Neural cell (in vitro differentiated cells): Measurements from ENCODE around the gene PRR11. TPM values are rescaled to one million over a fixed set of nuclear protein-coding genes. Genes with fewer than 3 reads are reported as not detected.

Source experiments
- H2AFZ ChIP-seq: fragments of 200-600, 300-800 bp; sonication (generic), shearing (Covaris generic); 2 replicates; pipeline ENCODE4 v1.6.0; 2014; ENCODE audit warnings: low read depth, mild to moderate bottlenecking, antibody characterized with exemption, low read length, moderate library complexity
- H3F3A ChIP-seq: fragments of 200-600 bp; shearing (Covaris generic); 2 replicates; pipeline ENCODE4 v1.6.1; 2016; ENCODE audit warnings: mild to moderate bottlenecking, moderate library complexity, mixed read lengths, antibody characterized with exemption, low read length; ENCODE audit not compliant: insufficient read depth, poor library complexity, severe bottlenecking
- H3K27ac ChIP-seq: fragments of 200-600, 300-800 bp; sonication (generic), shearing (Covaris generic); 2 replicates; pipeline ENCODE4 v1.5.1; 2014; ENCODE audit warnings: mild to moderate bottlenecking, low read length, moderate library complexity
- H3K27me3 ChIP-seq: fragments of 300-800, 200-600 bp; sonication (generic), shearing (Covaris generic); 2 replicates; pipeline ENCODE4 v1.6.0; 2014; ENCODE audit warnings: mild to moderate bottlenecking, low read depth, low read length, moderate library complexity; ENCODE audit not compliant: insufficient read depth
- H3K36me3 ChIP-seq: fragments of 300-800, 200-600 bp; sonication (generic), shearing (Covaris generic); 2 replicates; pipeline ENCODE4 v1.5.1; 2014; ENCODE audit warnings: mild to moderate bottlenecking, antibody characterized with exemption, low read length, moderate library complexity; ENCODE audit not compliant: insufficient read depth
- H3K4me2 ChIP-seq: fragments of 300-800, 200-600 bp; sonication (generic), shearing (Covaris generic); 2 replicates; pipeline ENCODE4 v1.6.0; 2014; ENCODE audit warnings: mild to moderate bottlenecking, low read length
- H3K4me3 ChIP-seq: fragments of 300-800, 200-600 bp; sonication (generic), shearing (Covaris generic); 2 replicates; pipeline ENCODE4 v1.5.1; 2014; ENCODE audit warnings: mild to moderate bottlenecking, low read length, moderate library complexity
- H3K79me2 ChIP-seq: fragments of 200-600 bp; shearing (Covaris generic); replicated peaks from 2 replicates; pipeline ENCODE4 v1.6.0; 2014; ENCODE audit warnings: mild to moderate bottlenecking, low read length, moderate library complexity; ENCODE audit not compliant: insufficient read depth
- H3K9ac ChIP-seq: fragments of 300-800, 200-600 bp; sonication (generic), shearing (Covaris generic); 2 replicates; pipeline ENCODE4 v1.6.1; 2016; ENCODE audit warnings: mild to moderate bottlenecking, low read length, mixed read lengths
- H3K9me2 ChIP-seq: fragments of 200-600 bp; shearing (Covaris generic); 2 replicates; pipeline ENCODE4 v1.6.1; 2016; ENCODE audit warnings: mild to moderate bottlenecking, low read length, mixed read lengths; ENCODE audit not compliant: insufficient read depth
- H3K9me3 ChIP-seq: fragments of 200-600, 300-800 bp; sonication (generic), shearing (Covaris generic); 2 replicates; pipeline ENCODE4 v1.6.1; 2016; ENCODE audit warnings: mild to moderate bottlenecking, mixed run types, low read length, moderate library complexity, mixed read lengths
- H4K20me1 ChIP-seq: fragments of 200-600 bp; shearing (Covaris generic); 2 replicates; pipeline ENCODE4 v1.6.1; 2016; ENCODE audit warnings: mild to moderate bottlenecking, mixed run types; ENCODE audit not compliant: insufficient read depth
- EP300 ChIP-seq: fragments of 450-650 bp; conservative IDR thresholded peaks from 2 replicates; pipeline ENCODE4 v1.6.1; 2014; ENCODE audit warnings: antibody characterized with exemption, mild to moderate bottlenecking, moderate library complexity; ENCODE audit not compliant: poor library complexity, severe bottlenecking
- EZH2 ChIP-seq: fragments of 200-600, 300-800 bp; shearing (Covaris generic), sonication (generic); IDR thresholded peaks from 2 replicates; pipeline ENCODE4 v1.6.1; 2014; ENCODE audit warnings: antibody characterized with exemption, low read length, borderline replicate concordance, mild to moderate bottlenecking; ENCODE audit not compliant: insufficient read depth, poor library complexity, severe bottlenecking
- MXI1 ChIP-seq: fragments of 450-650 bp; conservative IDR thresholded peaks from 2 replicates; pipeline ENCODE4 v1.6.1; 2014; ENCODE audit warnings: antibody characterized with exemption, mild to moderate bottlenecking; ENCODE audit not compliant: poor library complexity, severe bottlenecking
- POLR2AphosphoS5 ChIP-seq: IDR thresholded peaks from 2 replicates; pipeline ENCODE4 v1.6.1; 2012
- RAD21 ChIP-seq: fragments of 450-650 bp; conservative IDR thresholded peaks from 2 replicates; pipeline ENCODE4 v1.6.1; 2014; ENCODE audit warnings: antibody characterized with exemption, mild to moderate bottlenecking, moderate library complexity
- SMC3 ChIP-seq: fragments of 450-650 bp; conservative IDR thresholded peaks from 2 replicates; pipeline ENCODE4 v1.6.1; 2014; ENCODE audit warnings: antibody characterized with exemption, mild to moderate bottlenecking, moderate library complexity; ENCODE audit not compliant: poor library complexity
- TAF1 ChIP-seq: IDR thresholded peaks from 2 replicates; pipeline ENCODE4 v1.6.1; 2012; ENCODE audit warnings: low read depth
- polyA plus RNA-seq: library from polyadenylated mRNA; depleted of rRNA; stranded (reverse); fragments of >200 nt; gene quantifications from 2 replicates; pipeline ENCODE4 v1.2.3, GENCODE V29; 2014
- TF ChIP-seq, protein P1 (sequence below): IDR thresholded peaks from 2 replicates; pipeline ENCODE4 v1.6.1; 2012; ENCODE audit warnings: borderline replicate concordance
- TF ChIP-seq, protein P2 (sequence below): fragments of 450-650 bp; IDR thresholded peaks from 2 replicates; pipeline ENCODE4 v1.5.1; 2014; ENCODE audit warnings: antibody characterized with exemption, mild to moderate bottlenecking, moderate library complexity; ENCODE audit not compliant: poor library complexity, severe bottlenecking

PRR11 gene
- polyA plus RNA-seq, 1 donor from 2014 or later, result 0.22 TPM

DNA sequence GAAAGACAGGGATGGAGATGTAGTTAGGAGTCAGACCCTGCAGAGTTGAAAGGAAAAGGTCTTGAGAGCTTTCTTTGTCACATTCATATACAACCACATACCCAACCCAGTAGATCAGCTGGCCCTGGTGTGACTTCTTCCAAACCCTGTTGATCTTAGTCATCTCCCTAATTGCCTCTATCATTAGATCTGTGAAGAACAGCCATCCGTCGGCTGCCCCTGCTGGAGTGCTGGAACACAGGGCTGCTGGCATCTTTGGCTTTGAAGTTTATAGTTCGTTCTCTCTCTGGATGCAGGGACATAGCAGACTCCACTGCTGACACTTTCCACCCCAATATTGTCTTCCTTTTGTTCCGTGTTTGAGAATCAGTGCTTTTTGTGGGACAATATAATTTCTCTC is 43.9 kb downstream of the PRR11 start:
- H3K27me3 ChIP-seq, result no peaks in the 10 kb centered on the region
- H3K9me2 ChIP-seq, result no peaks in the 10 kb centered on the region
- no peaks in the 10 kb centered on the region for H3F3A ChIP-seq
- TF ChIP-seq, protein P1, sequence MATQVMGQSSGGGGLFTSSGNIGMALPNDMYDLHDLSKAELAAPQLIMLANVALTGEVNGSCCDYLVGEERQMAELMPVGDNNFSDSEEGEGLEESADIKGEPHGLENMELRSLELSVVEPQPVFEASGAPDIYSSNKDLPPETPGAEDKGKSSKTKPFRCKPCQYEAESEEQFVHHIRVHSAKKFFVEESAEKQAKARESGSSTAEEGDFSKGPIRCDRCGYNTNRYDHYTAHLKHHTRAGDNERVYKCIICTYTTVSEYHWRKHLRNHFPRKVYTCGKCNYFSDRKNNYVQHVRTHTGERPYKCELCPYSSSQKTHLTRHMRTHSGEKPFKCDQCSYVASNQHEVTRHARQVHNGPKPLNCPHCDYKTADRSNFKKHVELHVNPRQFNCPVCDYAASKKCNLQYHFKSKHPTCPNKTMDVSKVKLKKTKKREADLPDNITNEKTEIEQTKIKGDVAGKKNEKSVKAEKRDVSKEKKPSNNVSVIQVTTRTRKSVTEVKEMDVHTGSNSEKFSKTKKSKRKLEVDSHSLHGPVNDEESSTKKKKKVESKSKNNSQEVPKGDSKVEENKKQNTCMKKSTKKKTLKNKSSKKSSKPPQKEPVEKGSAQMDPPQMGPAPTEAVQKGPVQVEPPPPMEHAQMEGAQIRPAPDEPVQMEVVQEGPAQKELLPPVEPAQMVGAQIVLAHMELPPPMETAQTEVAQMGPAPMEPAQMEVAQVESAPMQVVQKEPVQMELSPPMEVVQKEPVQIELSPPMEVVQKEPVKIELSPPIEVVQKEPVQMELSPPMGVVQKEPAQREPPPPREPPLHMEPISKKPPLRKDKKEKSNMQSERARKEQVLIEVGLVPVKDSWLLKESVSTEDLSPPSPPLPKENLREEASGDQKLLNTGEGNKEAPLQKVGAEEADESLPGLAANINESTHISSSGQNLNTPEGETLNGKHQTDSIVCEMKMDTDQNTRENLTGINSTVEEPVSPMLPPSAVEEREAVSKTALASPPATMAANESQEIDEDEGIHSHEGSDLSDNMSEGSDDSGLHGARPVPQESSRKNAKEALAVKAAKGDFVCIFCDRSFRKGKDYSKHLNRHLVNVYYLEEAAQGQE, result no peak
- TF ChIP-seq POLR2AphosphoS5 (no peak), MXI1 (no peak), SMC3 (no peak), EZH2 (no peak), RAD21 (no peak), TAF1 (no peak)
- no peak overlapping the region for H3K4me3 ChIP-seq
- H3K36me3 ChIP-seq, result no peaks in the 10 kb centered on the region
- H3K4me2 ChIP-seq, result no peak overlapping the region
- no peak overlapping the region for H2AFZ ChIP-seq
- no peak overlapping the region for H3K27ac ChIP-seq
- H3K79me2 ChIP-seq, result no peaks in the 10 kb centered on the region
- no peaks in the 10 kb centered on the region for H3K9me3 ChIP-seq
- no peak overlapping the region for H3K9ac ChIP-seq
- no peaks in the 10 kb centered on the region for H4K20me1 ChIP-seq

DNA sequence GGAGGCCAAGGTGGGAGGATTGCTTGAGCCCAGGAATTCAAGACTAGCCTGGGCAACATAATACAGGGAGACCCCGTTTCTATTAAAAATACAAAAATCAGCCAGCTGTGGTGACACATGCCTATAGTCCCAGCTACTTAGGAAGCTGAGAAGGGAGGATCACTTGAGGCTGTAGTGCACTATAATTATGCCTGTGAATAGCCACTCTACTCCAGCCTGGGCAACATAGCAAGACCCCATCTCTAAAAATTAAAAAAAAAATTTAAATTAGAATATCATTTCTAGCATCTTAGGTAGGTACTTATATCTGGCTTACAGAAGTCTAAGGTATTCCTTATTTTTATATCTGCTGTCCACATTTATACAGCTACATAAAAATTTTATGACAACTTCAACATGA is 46.8 kb downstream of the PRR11 start:
- no peaks in the 10 kb centered on the region for H3K27me3 ChIP-seq
- no peaks in the 10 kb centered on the region for H3K9me3 ChIP-seq
- TF ChIP-seq, protein P2, sequence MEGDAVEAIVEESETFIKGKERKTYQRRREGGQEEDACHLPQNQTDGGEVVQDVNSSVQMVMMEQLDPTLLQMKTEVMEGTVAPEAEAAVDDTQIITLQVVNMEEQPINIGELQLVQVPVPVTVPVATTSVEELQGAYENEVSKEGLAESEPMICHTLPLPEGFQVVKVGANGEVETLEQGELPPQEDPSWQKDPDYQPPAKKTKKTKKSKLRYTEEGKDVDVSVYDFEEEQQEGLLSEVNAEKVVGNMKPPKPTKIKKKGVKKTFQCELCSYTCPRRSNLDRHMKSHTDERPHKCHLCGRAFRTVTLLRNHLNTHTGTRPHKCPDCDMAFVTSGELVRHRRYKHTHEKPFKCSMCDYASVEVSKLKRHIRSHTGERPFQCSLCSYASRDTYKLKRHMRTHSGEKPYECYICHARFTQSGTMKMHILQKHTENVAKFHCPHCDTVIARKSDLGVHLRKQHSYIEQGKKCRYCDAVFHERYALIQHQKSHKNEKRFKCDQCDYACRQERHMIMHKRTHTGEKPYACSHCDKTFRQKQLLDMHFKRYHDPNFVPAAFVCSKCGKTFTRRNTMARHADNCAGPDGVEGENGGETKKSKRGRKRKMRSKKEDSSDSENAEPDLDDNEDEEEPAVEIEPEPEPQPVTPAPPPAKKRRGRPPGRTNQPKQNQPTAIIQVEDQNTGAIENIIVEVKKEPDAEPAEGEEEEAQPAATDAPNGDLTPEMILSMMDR, result no peak
- H3K27ac ChIP-seq, result no peak overlapping the region
- no peaks in the 10 kb centered on the region for H3K36me3 ChIP-seq
- no peaks in the 10 kb centered on the region for H3K79me2 ChIP-seq
- H3K4me3 ChIP-seq, result no peak overlapping the region
- no peak overlapping the region for H3K9ac ChIP-seq
- no peaks in the 10 kb centered on the region for H4K20me1 ChIP-seq
- H3K9me2 ChIP-seq, result no peaks in the 10 kb centered on the region
- no peaks in the 10 kb centered on the region for H3F3A ChIP-seq
- no peak overlapping the region for H3K4me2 ChIP-seq
- no peak overlapping the region for H2AFZ ChIP-seq

DNA sequence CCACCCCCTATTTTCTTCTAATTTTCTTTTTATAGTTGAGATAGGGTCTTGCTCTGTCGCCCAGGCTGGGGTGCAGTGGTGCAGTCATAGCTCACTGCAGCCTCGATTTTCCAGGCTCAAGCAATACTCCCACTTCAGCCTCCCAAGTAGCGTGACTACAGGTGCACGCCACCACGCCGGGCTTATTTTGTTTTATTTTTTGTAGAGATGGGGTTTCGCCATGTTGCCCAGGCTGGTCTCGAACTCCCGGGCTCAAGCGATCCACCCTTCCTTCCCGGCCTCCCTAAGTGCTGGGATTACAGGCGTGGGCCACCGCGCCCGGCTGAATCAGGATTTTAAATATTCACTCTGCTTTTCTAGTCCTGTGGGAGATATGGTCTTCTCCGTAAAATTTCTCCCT is 63.8 kb downstream of the PRR11 start:
- no peaks in the 10 kb centered on the region for H3K9me3 ChIP-seq
- H3K9ac ChIP-seq, result peak overlapping the region; percentile 98
- no peaks in the 10 kb centered on the region for H3K9me2 ChIP-seq
- no peaks in the 10 kb centered on the region for H4K20me1 ChIP-seq
- peaks cover 18% of the 10 kb centered on the region for H3K79me2 ChIP-seq
- no peak overlapping the region for H3K4me3 ChIP-seq
- no peak overlapping the region for H3K4me2 ChIP-seq
- H3F3A ChIP-seq, result peaks cover 10% of the 10 kb centered on the region
- no peaks in the 10 kb centered on the region for H3K27me3 ChIP-seq
- H2AFZ ChIP-seq, result no peak overlapping the region
- H3K27ac ChIP-seq, result peak overlapping the region; percentile 99
- no peaks in the 10 kb centered on the region for H3K36me3 ChIP-seq
- TF ChIP-seq MXI1, result no peak
- no peak for TF ChIP-seq EP300
- TF ChIP-seq, protein P1, result no peak
- TF ChIP-seq EZH2, result no peak
- TF ChIP-seq SMC3, result no peak
- TF ChIP-seq RAD21, result no peak
- TF ChIP-seq, protein P2, result no peak
- no peak for TF ChIP-seq TAF1
- TF ChIP-seq POLR2AphosphoS5, result no peak
